HFF-Myc (cell line): ENCODE data around the gene CEP295NL.

Source experiments
- DNase-seq: peaks from one replicate; pipeline ENCODE4 v3.0.0-alpha.2; 2011; ENCODE audit warnings: low read depth; ENCODE audit errors: extremely low read depth
- H3K4me3 ChIP-seq: replicated peaks from 2 replicates; pipeline ENCODE4 v1.5.1; 2011; ENCODE audit warnings: low read depth, mild to moderate bottlenecking, control low read depth, low read length
- TF ChIP-seq, protein P1 (sequence below): IDR thresholded peaks from 2 replicates; pipeline ENCODE4 v1.5.1; 2012; ENCODE audit warnings: mild to moderate bottlenecking, low read depth, low read length, control low read depth; ENCODE audit errors: missing control alignments

Gene CEP295NL

DNA sequence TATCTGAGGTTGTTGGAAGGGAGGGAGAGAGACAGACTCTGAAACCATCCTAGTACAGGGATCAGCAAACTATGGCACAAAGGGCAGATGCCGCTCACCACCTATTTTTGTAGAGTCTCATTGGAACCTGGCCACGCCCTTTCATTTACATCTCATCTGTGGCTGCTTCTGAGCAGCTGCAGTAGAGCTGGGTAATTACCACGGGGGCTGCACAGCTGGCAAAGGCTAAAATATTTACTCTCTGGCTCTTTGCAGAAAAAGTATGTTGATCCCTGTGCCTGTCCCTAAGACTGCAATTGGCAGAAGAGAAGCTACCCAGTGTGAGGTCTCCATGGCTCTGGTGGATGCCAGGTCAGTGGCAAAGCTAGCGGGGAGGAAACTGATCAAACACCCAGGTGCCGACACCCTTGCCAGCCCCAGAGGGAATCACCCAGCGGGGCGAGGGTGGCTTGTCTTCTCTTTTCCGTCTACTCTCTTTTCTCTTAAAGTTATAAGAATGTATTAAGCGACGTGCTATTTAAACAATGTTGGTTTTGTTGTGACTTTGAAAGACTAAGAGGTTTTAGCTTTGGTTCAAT lies 14.0 kb downstream of the CEP295NL start:
- no peak overlapping the region for H3K4me3 ChIP-seq
- TF ChIP-seq, protein P1, sequence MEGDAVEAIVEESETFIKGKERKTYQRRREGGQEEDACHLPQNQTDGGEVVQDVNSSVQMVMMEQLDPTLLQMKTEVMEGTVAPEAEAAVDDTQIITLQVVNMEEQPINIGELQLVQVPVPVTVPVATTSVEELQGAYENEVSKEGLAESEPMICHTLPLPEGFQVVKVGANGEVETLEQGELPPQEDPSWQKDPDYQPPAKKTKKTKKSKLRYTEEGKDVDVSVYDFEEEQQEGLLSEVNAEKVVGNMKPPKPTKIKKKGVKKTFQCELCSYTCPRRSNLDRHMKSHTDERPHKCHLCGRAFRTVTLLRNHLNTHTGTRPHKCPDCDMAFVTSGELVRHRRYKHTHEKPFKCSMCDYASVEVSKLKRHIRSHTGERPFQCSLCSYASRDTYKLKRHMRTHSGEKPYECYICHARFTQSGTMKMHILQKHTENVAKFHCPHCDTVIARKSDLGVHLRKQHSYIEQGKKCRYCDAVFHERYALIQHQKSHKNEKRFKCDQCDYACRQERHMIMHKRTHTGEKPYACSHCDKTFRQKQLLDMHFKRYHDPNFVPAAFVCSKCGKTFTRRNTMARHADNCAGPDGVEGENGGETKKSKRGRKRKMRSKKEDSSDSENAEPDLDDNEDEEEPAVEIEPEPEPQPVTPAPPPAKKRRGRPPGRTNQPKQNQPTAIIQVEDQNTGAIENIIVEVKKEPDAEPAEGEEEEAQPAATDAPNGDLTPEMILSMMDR = no peak
- no peak for DNase-seq

DNA sequence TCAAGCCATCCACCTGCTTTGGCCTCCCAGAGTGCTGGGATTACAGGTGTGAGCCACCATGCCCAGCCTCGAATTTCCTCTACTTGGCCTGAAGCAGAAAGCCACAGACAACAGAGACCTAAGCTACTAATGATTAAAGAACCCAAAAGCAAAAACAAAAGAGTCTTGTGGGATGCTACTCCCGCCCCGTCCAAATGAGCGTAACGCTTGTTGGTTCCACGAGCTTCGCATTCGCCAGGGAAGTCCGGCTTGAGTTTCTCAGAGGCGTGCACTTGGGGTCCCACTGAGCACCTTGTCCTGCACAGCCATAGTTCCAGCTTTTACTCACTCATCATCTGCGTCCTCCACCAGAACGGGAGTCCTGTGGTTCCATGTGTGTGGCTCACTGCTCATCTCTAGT lies 16.0 kb downstream of the CEP295NL start:
- H3K4me3 ChIP-seq = no peak overlapping the region
- no peak for DNase-seq
- TF ChIP-seq, protein P1 = no peak

DNA sequence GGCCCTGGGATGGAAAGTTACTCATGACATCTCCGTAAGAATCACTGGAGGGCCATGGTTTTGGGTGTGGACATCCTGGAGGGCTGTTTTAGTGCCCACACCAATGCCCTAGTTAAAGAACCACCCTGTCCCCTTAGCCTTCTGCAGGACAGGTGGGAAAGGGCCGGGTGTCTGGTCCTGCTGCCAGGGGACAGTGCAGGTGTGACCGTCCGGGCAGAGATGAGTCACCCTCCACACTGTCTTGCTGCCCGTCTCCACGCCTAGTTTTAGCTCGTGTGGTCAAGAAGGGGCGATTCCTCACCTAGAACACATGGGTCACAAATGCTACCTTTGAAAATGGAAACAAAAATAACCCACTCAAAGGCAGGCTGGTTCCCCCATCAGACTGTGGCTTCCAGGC lies 17.0 kb downstream of the CEP295NL start:
- TF ChIP-seq, protein P1 = no peak
- no peak for DNase-seq
- no peak overlapping the region for H3K4me3 ChIP-seq

DNA sequence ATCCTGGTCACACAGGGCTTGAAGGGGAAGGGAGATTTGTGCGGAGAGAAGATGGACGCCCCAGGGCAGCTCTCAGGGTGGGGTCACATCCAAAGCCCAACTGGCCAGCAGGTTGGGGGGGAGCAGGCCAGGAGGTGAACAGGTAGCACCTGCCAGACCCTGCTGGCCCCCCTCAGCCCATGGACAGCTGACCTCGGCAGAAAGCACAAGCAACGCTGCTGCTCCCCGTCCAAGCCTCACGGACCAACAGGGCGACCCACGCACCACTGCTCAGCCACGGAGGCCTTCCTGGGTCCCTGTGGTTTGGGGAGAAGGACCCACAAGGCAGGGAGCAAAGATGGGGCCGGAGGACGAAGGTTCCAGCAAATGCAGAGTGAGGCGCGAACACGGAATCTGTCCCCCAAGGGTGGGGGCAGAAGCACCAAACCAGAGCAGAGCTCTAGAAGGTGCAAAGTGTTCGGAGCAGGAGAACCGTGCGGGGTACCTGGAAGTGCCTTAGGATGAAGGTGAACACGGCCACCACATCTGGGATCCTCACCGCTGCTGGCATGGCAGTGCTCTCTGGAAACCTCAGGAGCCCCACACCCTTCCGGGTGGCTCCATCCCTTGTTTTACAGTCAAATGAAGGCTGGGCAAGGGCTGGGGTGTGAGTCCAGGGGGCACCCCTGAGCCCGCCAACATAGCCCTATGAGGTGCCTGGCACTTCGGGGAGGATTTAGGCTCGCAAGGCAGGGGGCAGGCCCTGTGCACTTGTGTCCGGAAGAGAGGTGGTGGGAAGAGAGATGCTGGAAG lies 17.9 kb downstream of the CEP295NL start:
- H3K4me3 ChIP-seq = peak overlapping the region; percentile 44; the same call in 1 of the 2 replicates
- no peak for DNase-seq
- TF ChIP-seq, protein P1 = no peak

DNA sequence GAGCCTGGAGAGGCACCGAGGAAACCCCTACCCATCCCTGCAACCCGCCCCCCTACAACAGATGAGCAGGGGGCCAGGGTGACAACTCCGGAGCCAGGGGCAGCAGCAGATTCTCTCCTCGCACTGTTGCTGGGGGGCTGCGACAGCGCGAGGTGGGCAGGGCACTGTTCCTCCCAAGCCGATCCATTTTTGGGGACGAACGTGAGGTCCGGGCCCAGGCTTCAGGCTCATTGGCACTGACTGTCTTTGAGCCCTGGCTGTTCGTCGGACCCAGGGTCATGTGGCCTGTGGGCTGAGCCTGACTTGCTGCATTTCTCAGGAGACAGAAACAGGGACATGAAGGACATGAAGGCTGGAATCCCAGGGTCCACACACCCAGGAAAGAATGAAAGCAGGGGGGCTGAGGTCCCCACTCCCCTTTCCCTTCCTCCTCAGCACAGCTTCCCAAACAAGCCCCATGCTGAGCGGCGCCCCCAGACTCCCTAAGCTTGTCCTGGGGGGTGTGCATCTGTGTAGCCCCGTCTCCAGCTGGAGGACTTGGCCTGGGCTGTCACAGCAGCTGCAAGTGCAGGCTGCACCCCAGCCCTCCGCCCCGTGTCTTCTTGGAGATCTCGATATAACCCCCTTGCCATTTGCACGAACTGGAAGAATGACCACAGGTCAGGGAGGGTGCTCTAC lies 18.7 kb downstream of the CEP295NL start:
- no peak for DNase-seq
- peak overlapping the region; percentile 44 for H3K4me3 ChIP-seq
- TF ChIP-seq, protein P1 = no peak

DNA sequence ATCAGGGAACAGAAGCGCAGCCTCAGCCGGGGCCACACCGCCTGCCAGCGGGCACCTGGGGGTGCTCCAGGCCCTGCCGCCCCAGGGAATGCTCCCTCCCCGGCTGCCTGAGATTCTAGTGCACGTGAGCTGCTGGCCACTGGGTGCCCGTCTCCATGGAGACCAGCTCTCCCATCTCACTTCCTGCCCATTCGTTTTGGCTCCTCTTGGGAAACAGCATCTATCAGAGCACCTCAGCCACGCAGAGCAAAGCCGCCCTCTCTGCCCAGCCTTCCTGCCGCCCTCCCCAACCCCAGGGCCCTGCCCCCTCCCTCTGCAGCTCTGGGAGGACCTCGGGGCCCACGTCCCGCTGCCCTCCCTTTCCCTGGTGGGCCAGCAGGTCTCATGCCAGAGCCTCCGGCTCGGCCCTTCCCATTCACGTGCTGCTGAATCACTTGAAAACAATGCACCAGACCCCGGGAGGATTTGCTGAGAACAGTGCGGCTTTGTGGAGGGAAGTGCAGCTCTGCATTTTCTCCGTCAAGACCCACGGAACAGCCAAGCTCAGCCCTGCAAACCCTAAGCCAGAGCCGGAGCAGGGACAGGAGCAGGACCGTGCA lies 19.4 kb downstream of the CEP295NL start:
- peak overlapping the region; percentile 44 for H3K4me3 ChIP-seq
- TF ChIP-seq, protein P1 = no peak
- DNase-seq = peak; percentile 83
